GM11168 (cell line): ENCODE measurements around the gene NEK5.

Experiments
- in situ Hi-C: fragments of 300-500 bp; cut with MboI; formaldehyde crosslinking; loops from one replicate; pipeline ENCODE4 v1.12.0; 2022; ENCODE audit warnings: low sequenced_read_pairs; ENCODE audit not compliant: unreplicated experiment

NEK5 gene

DNA sequence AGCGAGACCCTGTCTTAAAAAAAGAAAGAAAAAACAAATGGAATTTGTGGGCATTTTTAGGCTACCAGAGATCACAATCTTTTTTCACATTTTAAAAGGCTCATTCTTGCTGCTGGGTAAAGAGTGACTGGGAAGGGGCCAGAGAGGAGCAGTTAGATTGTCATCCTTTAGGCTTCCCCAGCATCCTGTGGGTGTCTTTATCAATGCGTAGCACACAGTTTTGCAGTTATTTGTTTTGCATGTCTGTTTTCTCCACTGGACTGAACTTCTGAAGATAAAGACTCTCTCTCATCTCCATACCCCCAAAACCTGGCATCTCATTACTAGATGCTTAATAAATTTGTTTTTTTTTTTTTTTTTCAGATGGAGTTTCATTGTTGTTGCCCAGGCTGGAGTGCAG lies 106.5 kb downstream of the NEK5 start:
- in situ Hi-C loops, result no loop called here

DNA sequence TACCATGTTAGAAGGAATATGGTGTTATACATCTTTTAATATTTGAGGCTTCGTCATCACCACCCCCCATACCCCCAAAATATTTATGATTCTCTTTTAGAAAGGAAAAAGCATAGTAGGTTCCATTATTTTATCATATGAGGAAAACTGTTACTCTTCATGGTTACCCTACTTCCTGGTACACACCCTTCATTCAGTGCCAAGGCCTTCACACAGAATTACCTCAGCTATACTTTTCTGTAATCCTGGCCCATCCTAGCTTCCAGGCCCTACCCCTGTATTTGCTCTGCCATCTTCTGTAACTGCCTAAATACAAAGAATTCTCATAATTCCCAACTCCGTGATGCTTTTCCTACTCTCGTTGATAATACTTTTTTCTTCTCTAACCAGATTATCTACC lies 108.7 kb downstream of the NEK5 start:
- in situ Hi-C loops, result no loop called here

DNA sequence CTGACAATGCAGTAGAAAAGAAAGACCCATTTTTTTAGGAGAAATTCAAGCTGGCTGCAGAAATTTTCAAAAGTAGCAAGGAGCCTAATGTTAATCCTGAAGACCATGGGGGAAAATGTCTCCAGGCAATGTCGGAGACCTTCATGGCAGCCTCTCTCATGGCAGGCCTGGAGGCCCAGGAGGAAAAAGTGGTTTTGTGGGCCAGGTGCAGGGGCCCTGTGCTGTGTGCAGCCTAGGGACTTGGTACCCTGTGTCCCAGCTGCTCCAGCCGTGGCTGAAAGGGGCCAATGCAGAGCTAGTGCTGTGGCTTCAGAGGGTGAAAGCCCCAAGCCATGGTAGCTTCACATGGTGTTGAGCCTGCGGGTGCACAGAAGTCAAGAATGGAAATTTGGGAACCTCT lies 112.6 kb downstream of the NEK5 start:
- in situ Hi-C loops, result no loop called here

DNA sequence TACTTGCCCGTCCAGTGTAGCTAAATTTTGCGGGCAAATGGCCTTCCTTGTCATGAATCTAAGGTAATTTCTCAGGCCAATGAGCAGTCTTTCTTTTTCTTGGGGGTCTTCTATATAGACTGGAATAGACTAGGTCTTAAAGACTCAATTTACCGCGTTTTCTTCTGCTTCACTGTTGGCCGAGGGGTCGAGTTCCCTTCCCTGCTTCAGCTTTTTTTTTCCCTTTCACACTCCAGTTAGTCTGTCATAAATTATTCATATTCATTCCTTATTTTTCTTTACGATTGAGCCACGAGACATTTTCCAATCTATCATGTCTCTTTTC lies 116.4 kb downstream of the NEK5 start:
- in situ Hi-C loops, result no loop called here

DNA sequence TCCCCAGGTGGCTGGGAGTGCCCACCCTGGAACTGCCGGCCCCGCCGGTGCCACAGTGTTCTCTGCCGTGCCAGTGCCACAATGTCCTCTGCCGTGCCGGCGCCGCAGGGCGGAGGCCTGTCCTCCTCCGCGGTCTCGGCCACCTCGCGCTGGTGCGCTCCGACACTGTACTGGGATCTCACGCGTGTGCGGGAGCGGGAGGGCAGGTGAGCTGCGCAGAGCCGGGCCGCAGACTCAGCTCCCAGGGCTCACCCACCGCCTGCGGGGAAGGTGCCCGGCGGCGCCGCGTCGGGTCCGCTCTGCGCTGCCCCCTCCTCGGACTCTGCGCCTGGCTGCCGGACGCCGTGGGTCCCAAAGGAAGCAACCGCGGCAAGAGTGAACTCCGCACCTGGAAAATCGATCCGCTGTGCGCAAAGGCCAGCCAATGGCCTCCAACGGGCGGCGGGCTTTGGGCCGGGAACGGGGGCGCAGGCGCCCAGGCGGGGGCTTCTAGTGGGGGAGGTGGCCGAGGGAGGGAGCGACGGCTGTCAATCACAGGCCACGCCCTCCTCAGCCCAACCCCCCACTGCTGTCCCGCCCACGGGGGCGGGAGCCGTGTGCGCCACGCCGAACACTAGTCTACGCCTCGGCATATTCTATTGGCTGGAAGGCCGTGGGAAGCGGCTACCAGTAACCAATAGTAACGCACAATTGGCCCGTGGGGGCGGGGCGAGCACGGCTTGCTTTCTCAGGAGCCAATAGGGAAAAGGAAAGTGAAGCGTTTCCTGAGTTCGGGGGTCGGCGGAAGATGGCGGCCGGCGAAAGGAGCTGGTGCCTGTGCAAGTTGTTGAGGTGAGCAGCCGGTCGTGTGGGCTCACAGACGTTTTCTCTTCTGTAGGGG lies 117.0 kb downstream of the NEK5 start, which contains the start of gene ALG11:
TSS of gene ALG11 (plus strand) at position 767 of the 880 bp plus-strand sequence. CDS start at position 788, 21 bp downstream.
- in situ Hi-C loops, result no loop called here

DNA sequence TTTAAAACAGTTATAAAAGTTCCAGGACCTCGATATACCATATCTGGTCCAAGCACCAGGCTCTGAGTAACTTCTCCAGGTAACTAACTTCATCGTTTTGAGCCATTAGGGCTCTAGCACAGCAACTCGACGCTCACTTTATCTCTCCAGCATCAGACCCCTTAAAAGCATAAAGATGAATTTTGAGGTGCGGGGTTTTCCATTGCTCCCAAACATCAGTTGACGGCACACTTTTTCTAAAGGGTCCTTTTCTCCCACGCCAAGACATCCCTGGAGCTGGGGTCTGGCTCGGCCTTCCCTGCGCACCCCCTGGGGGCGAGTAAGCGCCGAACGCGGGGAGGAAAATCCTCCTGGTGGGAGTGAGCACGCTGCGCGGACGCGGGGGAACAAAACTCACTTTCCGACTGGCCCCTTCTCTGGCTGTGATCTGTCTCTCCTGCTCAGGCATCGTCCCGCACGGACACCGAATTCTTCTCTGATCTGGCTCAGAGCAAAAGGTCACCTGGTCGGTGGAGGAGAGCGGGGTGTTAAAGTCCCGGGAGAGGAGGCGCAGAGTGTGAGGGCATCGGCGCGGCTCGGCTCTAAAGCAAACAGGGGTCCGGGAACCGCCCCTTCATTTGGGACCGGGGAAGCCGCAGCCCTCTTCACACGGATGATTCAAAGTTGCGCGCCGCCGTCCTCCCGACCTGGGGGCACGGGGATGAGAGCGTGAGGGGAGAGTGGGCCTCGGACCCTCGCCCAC lies 117.8 kb downstream of the NEK5 start, which contains the start of gene ATP7B:
TSS of gene ATP7B (minus strand) at position 561 of the 742 bp plus-strand sequence. CDS start at position 448, 113 bp downstream.
- in situ Hi-C loops, result no loop called here

DNA sequence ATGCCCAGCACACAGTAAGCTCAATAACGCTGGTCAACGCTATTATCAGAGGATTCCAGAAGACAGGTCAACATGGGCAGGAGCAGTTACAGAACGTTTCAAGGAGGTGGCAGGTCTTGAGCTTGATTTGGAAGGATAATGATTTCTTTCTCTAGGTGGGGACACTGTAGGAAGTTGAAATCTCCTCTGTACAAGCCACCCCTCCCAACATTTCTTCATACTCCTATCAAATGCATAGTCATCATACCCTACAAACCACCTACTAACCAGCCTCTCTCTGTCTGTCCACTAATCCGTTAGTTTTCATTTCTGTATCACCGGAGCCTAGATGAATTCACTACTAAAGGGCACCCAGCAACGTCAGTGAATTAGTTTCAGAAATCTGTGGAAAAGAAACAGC lies 118.9 kb downstream of the NEK5 start:
- in situ Hi-C loops, result loop anchor here (5.0 kb wide), 1 partner anchor 117 kb away; the partner anchor contains the start of gene NEK5

DNA sequence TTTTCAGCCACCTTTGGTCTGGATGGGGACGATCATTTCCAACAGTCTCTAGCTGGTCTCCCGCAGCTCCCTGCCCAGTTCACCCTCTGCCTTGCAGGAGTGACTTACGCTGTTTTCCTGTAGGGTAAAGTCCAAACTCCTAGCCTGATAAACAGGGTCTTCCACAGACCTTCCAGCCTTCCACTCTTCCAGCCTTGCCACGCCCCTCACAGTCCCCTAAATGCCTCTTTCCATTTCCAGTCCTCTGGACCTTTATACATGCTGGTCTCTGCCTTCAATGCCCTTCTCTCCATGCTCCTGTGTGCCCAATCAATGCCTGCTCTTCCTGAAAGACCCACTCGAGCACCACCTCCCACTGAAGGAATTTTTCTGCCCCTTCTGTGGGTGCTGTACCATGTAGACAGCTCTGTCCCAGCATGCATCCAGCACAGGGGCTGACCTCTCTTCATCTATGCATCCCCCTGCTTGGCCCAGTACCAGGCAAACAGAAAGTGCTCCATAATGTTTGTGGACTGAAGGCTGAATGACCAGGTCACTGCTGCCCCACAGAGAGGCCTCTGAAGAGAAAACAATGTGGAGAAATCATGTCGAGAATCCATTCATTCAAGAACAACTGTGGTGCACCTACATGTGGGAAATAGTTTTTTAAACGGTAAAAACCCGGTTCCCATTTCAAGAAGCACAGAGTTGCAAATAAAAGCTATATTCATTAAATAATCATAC lies 122.2 kb downstream of the NEK5 start:
- in situ Hi-C loops, result loop anchor here (5.0 kb wide), 1 partner anchor 121 kb away; the partner anchor contains the start of gene NEK5

DNA sequence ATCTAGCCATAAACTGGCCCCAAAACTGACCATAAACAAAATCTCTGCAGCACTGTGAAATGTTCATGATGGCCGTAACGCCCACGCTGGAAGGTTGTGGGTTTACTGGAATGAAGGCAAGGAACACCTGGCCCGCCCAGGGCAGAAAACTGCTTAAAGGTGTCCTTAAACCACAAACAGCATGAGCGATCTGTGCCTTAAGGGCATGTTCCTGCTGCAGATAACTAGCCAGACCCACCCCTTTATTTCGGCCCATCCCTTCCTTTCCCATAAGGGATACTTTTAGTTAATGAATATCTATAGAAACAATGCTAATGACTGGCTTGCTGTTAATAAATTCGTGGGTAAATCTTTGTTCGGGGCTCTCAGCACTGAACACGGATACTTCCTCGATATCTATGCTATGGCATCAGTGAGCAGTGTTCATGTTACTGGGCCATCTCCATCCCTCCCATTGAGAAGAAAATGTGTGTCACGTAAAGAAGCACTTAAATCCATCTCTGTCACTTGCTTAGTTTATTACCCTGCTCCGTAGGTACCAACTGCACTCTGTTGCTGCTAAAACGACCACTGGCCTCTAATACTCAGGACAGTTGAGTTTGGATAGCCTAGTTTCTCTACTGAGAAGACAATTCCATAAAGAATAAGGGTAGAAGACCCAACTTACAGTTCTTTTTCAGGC lies 122.9 kb downstream of the NEK5 start:
- in situ Hi-C loops, result loop anchor here (5.0 kb wide), 1 partner anchor 121 kb away; the partner anchor contains the start of gene NEK5

DNA sequence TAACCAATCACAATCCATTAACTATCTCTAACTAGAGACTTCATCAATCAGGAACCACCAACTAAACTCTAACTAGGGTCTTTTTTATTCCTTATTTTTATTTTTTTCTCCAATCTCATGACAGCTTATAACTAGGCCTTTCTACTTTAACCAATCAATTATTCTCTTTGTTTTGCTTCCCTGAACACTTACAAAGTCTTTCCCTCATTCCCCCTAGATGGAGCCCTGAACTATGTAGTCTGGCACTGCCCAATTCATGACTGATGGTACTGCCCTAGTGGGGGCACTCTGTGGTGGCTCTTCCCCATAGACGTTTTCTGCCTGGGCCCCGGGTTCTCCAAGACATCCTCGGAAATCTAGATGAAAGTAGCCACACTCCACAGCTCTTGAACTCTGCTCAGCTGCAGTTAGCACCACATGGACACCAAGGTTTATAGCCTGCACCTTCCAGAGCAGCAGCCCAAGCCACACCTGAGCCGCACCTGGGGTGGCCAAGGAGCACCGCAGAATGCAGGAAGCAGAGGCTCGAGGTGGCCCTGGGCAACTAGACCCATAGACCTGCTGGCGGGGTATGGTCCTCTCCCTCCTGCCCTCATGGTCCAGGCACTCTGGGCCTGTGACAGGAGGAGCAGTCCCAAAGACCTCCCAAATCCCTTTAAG lies 124.2 kb downstream of the NEK5 start:
- in situ Hi-C loops, result loop anchor here (5.0 kb wide), 1 partner anchor 123 kb away; the partner anchor contains the start of gene NEK5

DNA sequence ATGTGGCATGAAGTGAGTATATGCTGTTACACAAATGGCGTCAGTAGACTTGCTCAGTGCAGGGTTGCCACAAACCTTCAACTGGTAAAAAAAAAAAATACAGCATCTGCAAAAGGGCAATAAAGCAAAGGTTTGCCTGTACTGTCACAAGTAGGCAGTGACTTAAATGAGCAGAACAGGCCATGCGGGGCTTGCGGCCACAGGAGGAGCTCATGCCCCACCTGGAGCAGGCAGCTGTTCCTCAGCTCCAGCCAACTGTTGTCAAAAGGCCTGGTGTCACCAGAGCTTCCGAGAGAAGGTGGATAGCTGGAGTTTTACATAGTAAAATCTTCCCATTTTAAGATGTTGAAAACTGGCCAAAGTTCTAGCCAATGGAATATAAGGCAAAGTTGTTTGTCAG lies 125.3 kb downstream of the NEK5 start:
- in situ Hi-C loops, result no loop called here

DNA sequence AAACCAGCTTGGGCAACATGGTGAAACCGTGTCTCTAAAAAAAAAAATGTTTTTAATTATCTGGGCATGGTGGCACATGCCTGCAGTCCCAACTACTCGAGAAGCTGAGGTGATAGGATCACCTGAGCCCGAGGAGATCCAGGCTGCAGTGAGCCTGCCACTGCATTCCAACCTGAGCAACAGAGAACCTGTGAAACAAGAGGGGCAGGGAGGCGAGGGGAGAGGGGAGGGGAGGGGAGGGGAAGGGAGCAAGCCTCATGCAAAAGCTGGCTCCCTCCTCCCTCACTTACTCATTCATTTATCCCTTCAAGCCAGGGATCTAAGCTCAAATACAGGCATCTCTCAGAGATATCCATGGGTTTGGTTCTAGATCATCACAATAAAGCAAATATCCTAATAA lies 126.5 kb downstream of the NEK5 start:
- in situ Hi-C loops, result no loop called here

DNA sequence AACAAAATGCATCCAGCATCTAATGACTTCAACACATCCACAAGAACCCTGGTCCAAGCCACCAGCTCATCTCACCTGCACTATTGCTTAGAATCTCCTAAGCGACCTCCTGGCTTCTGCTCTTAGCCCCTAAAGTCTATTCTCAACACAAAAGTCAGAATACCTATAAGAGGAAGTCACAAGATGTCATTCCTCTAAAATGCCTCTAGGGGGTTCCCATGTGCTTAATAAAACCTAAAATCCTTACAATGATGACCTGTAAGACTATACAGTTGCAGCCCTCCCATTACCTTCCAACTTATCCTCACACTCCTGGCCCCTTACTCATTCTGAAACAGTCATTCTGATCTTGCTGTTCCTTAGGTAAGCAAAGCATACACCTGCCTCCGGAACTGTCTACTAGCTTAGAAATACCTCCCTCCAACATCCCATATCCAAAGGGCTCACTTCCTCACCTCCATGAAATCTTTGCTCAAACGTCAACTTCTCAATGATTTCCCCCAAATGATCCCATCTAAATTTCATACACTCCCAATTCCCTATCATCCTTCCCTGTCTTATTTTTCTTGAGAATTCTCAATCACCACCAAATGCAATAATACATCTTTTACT lies 127.6 kb downstream of the NEK5 start:
- in situ Hi-C loops, result no loop called here

DNA sequence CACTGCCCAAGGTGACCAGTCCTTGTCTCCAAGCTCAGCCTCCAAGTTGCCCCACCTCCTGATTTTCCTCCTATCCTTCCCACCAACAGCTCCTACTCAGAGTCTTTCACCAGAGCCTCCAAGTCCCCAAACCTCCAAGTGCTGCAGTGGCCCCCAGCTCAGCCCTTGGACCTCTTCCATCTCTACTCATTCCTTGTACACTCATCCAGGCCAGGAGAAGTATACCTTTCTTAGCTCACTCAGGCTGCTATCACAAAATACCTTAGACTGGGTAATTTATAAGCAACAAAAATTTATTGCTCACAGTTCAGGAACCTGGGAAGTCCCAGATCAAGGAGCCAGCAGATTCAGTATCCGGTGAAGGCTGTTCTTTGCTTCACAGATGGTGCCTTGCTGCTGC lies 129.0 kb downstream of the NEK5 start:
- in situ Hi-C loops, result no loop called here

DNA sequence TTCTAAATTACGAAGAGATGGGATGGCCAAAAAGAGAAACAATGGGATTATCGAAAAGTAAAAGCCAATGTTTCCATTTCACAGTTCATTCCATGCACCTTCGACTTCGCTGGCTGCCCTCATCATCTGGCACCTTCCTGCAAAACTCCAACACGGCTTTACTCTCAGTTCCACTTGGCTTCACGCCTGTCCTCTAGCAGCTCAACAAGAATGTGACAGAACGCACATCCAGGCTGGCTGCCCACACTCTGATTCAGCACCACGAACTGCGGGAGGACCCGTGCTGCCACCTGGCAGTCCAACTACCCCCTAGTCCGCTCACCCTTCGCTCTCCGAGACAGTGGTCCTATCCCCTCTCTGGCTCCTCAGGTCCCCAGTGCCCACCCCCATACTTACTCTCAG lies 129.4 kb downstream of the NEK5 start:
- in situ Hi-C loops, result no loop called here

DNA sequence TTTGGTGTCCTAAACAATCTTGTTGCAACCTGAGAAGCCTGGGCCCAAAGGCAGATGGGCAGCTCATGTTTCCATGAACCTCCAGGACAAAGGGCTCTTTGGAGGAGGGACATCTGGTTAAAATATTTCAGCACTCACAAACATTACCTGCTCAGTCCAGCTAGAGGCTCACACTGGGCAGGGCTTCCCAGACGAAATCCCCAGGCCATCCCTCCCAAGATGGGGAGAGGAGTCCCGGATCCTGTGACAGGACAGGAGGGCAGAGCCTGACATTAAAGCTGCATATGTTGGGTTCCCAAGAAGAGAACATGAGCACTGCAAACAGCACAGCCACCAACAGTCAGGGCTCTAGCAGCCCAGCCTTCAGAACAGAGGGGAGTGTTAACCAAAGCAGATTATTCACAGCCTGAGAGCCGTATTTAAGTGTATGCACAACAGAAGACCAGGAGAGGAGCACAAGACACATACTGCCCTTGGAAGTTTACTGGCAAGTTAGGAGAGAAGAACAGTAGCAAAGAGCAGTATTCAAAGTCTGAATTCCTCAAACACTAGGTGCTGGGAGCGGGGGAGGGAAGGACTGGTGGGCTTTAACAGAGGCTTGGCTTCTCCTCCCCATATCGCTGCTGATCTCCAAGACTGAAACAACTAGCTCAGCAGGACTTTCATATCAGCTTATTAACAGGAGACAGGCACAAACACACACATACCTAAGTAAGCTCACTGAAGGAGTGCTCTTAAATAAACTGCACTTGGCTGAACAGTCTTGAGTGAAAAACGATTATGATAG lies 130.0 kb downstream of the NEK5 start:
- in situ Hi-C loops, result no loop called here

DNA sequence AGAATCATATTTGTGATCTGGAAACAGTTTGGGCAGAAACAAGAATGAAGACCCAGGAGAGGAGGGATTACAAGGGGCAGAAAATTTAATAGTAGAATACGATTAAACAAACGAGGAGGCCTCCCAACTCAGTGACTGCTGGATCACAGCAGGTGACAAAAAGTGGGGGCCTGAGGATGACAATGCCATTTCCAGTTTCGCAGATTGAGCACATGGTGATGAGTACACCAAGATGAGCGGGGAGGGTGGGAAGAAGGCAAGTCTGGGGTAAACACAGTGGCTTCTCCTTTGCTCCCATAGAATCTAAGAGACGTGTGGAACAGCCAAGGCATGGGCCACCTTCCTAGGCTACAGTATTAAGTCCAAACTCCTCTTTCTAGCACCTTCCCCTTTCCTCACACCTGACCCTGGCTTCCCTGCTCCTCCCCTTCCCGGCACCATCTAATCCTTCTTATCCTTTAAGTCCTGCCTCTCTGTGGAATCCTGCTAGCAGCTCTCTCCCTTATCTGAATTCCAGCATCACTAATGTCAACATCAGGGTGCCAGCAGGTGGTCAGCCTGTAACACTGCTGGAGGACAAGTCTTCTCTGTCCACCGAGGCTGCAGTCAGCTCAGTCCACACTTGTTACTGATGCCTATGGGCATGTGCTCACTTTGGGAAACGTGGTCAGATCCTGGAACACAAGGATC lies 131.1 kb downstream of the NEK5 start:
- in situ Hi-C loops, result no loop called here

DNA sequence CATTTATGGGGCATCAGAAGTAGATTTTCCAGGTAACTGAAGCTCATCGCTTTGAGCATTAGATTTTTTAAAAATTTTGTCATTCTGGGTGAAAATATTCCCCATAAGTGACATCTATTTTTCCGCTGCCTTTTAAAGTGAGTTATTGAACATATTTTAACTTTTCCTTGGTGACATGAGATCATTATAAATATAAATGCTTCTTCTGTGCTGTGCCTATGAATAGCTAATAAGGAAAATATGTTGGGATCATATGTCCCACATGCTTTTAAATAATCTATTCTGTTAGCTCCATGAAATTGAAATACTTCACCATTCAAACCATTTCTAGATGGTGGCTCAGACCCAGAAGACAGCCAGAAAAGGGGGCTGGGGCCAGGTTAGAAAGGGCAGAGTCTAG lies 131.7 kb downstream of the NEK5 start:
- in situ Hi-C loops, result no loop called here
